Right renal pelvis (tissue), 4 donors: ENCODE measurements around the gene TMEM248. TPM values are rescaled to one million over a fixed set of nuclear protein-coding genes. Genes with fewer than 3 reads are reported as not detected.
A peak's percentile ranks its signal among the peaks of the same experiment; 100 is the strongest.
"Not testable (repeated sequence)": the region's sequence is repeated elsewhere in the genome, so short reads cannot be mapped to it uniquely, and the experiment has no call there.

ENCODE experiments used
- DNase-seq, 4 donors: peaks; one replicate each; pipeline ENCODE4 v3.0.0-alpha.2; 2013; ENCODE audit warnings: low read depth in 4 of 4, low spot score in 3 of 4, missing footprints in 1 of 4
- polyA plus RNA-seq, 4 donors: library from polyadenylated mRNA; unstranded; fragments of 120-200 nt; gene quantifications; one replicate each; pipeline ENCODE4 v1.2.1, GENCODE V29; 2013; ENCODE audit not compliant: insufficient read length in 4 of 4

Gene TMEM248, protein sequence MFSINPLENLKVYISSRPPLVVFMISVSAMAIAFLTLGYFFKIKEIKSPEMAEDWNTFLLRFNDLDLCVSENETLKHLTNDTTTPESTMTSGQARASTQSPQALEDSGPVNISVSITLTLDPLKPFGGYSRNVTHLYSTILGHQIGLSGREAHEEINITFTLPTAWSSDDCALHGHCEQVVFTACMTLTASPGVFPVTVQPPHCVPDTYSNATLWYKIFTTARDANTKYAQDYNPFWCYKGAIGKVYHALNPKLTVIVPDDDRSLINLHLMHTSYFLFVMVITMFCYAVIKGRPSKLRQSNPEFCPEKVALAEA
- polyA plus RNA-seq: 10 to 100 TPM; 72.5 to 87.4 (median 83.2) TPM

GRCh38 chr7:66920769-66921395, at the start of gene TMEM248:
Gene TMEM248, plus strand, starts transcription at chr7:66921225. Its CDS starts 20,641 bp downstream, at chr7:66941866.
- DNase-seq: peak; percentile 74 to 82 (median 80)

GRCh38 chr7:66873476-66873875, 47.5 kb upstream of the TMEM248 start:
- DNase-seq: no peak

DNA sequence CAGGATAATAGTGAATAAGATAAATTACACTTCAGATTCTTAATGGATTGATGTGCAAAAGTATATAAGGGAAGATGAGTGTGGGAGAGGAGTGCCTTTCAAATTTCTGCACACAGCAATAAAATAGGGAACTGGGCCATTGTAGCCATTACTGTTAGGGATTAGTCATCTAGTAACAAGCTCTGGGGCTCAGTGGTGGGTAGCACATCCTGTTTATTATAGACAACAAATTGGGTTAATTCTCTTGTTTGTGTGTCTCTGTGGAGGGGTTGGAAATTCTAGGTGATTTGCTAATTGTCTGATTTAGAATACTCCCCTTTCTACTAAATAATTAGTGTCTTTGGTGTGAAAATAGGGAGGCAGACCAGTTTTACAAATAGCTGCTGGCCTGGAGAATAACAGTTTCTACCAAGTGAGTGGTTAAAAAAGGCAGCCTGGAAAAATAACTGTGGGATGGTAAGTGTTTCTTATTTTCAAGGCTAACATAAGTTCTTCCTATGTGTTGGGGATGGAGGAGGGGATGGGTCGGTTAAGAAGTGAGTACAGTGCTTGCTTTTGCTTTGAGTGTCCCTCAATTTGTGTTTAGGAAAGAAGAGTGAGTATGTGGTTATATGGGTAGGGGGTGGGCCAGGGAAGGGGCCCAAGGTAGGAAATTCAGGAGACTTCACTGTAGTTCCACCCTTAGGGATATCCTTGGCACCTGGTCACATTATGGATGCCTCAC, 43.3 kb upstream of the TMEM248 start:
- DNase-seq: no peak

DNA sequence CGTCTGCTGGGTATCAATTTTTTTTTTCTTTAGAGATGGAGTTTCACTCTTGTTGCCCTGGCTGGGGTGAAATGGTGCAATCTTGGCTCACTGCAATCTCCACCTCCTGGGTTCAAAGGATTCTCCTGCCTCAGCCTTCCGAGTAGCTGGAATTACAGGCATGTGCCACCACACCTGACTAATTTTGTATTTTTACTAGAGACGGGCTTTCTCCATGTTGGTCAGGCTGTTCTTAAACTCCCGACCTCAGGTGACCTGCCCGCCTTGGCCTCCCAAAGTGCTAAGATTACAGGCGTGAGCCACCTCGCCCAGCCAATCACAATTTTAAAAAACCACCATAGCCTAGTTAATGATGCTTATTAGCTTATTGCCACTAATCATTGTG, 42.7 kb upstream of the TMEM248 start:
- not testable (repeated sequence) for DNase-seq

DNA sequence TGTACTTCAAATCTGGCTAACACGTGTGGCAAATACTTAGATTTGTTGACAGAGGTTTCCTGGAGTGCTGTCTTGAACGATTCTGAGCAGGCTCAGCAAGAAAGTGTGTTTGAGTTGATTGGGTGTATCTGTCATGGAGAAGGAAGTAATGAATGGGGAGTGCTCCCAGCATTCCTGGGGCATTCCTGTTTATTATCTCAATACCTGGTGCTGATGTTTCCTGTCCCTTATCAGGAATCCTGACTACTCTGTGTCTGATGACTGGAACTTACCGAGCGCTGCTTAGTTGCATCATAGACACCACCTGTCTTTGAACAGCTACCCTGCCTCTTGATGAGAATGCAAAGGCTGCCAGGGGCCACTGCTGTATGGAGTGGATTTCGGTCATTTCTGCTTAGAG, 41.0 kb upstream of the TMEM248 start:
- DNase-seq: no peak

- DNase-seq: not testable (repeated sequence)
These were observed 40.4 kb upstream of the TMEM248 start for GRCh38 chr7:66880577-66880976.

- DNase-seq: no peak
These were observed 37.3 kb upstream of the TMEM248 start for GRCh38 chr7:66883716-66884115.

DNA sequence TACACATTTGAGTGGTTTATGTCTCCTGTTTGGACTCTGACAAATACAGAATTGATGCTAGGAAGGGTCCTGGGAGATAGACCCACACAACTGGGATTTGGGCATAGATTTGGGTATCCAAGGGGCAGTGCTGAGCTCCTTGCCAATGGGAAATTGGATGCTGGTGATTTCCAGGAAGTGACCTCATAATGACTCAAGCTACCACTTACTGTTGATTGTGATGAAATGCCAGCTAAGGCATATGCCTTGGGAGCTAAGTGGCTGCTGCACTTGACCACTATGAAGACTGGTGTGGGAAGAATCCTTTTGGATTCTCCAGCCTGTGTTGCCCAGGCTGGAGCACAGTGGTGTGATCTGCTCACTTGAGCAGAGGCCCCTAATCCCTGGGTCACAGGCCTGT, 36.5 kb upstream of the TMEM248 start:
- not testable (repeated sequence) for DNase-seq

GRCh38 chr7:66886152-66886551, 34.9 kb upstream of the TMEM248 start:
- no peak for DNase-seq

GRCh38 chr7:66888223-66888622, 32.8 kb upstream of the TMEM248 start:
- DNase-seq: not testable (repeated sequence)

- no peak for DNase-seq
These were observed 26.5 kb upstream of the TMEM248 start for GRCh38 chr7:66894463-66895080.

DNA sequence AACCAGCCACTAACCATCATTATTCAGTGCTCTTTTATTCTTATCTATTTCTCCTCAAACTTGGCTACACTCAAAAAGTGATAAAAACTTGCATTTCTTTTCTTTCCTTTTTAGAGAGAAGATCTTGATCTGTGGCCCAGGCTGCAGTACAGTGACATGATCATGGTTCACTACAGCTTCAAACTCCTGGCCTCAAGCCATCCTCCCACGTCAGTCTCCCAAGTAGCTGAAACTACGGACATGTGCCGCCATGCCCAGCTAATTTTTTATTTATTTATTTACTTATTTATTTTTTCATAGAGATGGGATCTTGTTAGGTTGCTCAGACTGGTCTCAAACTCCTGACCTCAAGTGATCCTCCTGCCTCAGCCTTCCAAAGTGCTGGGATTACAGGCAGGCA, 24.6 kb upstream of the TMEM248 start:
- DNase-seq: no peak

DNA sequence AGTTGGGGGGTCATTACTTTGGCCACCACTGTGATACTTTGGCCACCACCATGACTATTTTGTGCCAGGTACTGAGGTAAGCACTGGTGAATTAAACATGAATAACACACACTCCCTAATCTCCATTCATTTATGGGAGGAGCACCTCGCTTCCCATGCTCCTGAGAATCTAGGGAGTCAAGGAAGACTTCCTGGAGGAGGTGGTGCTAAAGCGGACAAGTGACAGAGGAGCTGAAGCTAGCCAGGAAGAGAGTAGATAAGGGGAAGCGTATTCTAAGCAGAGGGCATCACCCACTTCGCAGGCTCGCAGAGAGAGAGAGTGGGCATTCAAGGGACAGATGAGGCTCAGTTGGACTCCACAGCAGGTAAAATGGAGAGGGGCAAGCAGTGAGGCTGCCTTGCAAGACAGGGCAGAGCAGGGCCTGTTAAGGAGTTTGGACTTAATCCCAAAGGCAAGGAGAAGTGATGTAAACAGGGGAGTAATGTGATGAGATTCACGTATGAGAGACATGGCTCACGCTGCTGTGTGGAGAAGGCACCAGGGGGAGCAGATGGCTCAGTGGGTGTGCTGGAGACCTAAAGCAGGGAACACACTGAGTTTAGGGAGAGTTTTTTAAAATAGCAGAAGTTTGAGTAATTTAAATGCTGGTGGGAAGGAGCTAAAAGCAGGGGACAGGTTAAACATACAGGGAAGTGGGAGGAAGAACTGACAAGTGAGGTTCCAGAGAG, 21.3 kb upstream of the TMEM248 start:
- no peak for DNase-seq

DNA sequence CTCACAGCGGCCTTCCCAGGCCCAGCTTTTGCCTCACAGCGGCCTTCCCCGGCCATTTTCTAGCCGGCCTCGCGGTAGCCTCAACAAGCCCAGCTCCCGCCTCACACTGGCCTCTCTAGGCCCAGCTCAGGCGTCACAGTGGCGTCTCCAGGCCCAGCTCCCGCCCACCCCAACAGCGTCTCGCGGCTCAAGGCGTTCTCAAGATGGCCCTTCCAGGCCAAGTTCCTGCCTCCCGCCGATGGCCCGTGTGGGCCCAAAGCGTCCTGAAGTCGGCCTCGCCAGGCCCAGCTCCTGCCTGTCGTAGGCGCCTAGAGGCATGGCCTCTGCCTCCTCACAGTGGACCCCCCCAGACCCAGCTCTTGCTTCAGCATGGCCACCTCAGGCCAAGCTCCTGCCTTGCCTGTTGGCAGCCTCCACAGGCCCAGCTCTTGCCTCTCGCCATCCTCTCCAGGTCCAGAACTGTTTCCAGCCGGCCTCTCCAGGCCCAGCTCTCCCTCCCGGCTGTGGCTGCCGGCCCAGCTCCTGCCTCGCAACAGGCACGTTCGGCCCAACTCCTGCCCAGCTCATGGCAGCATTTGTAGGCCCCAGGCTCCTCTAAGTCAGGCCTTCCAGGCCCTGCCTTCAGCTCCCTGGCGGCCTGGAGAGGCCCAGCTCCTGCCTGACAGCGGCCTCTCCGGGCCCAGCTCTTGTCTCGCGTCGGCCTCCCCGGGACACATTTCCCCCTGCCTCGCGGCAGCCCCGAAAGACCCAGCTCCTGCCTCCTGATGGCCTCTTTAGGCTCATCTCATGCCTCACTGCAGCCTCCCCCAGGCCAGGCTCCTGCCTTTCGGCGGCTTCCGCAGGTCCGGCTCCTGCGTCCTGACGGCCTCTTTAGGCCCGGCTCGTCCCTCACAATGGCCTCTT, 18.8 kb upstream of the TMEM248 start:
- no peak for DNase-seq

DNA sequence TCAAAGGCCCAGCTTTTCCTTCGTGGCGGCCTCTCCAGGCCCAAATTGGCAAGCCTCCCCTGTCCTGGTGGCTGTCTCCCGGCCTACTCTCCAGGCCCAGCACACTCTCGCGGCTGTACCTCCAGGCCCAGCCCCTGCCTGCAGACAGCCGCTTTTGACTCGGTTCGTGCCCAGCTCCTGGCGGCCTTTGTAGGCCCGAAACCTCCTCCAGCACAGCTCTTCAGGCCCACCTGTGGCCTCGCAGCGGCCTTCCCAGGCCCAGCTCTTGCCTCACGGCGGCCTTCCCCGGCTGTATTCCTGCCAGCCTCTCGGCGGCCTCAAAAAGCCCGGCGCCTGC, 18.2 kb upstream of the TMEM248 start:
- DNase-seq: no peak

DNA sequence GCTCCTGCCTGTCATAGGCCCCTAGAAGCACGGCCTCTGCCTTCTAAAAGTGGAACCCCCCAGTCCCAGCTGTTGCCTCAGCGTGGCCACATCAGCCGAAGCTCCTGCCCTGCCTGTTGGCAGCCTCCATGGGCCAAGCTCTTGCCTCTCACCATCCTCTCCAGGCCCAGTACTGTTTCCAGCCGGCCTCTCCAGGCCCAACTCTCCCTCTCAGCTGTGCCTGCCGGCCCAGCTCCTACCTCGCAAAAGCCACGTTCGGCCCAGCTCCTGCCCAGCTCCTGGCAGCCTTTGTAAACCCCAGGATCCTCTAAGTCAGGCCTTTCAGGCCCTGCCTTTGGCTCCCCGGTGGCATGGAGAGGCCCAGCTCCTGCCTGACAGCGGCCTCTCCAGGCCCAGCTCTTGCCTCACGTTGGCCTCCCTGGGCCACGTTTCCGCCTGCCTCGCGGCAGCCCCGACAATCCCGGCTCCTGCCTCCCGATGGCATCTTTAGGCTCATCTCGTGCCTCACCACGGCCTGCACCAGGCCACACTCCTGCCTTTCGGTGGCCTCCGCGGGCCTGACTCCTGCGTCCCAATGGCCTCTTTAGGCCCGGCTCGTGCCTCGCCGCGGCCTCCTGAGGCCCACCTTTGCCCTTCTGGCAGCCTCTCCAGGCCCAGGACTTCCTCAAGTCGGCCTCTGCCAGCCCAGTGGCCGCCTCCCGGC, 17.5 kb upstream of the TMEM248 start:
- no peak for DNase-seq

- no peak for DNase-seq
These were observed 16.9 kb upstream of the TMEM248 start for GRCh38 chr7:66904063-66904593.

DNA sequence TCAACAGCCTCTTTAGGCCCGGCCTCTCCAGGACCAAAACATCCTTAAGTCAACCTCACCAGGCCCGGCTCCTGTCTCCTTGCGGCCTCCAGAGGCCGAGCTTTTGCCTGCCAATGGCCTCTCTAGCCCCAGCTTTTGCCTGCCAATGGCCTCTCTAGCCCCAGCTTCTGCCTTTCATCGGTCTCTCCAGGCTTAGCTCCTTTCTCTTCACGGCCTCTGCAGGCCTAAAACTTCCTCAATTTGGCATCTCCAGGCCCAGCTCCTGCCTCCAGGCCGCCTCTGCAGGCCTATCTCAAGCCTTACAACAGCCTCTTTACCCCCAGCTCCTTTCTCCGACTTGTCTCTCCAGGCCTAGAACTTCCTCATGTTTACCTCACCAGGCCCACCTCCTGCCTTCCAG, 15.7 kb upstream of the TMEM248 start:
- no peak for DNase-seq

GRCh38 chr7:66905689-66906088, 15.3 kb upstream of the TMEM248 start:
- no peak for DNase-seq
